Measurements from ENCODE around the gene RNU1-1. TPM values are rescaled to one million over a fixed set of nuclear protein-coding genes. Genes with fewer than 3 reads are reported as not detected.

RNU1-1 gene
- total RNA-seq, 1 experiment from 2014 or later: 832 TPM

Other genes with a start within 250 kb of the RNU1-1 start
- gene FBXO42, start 161.8 kb downstream of the RNU1-1 start, total RNA-seq (2014; rRNA removed; shearing (Covaris generic)): 10.8 and 27.3 TPM in 2 replicates
- gene SZRD1, start 147.0 kb downstream of the RNU1-1 start, total RNA-seq (2014; rRNA removed; shearing (Covaris generic)): 61.0 and 77.7 TPM in 2 replicates
- gene SPATA21, start 76.9 kb downstream of the RNU1-1 start, total RNA-seq (2014; rRNA removed; shearing (Covaris generic)): not detected in 2 replicates
- 113 and 118 TPM in 2 replicates for gene NECAP2, start 73.6 kb downstream of the RNU1-1 start, total RNA-seq (2014; rRNA removed; shearing (Covaris generic))
- gene NBPF1, start 99.3 kb upstream of the RNU1-1 start, total RNA-seq (2014; rRNA removed; shearing (Covaris generic)): 41.5 and 42.2 TPM in 2 replicates
- 306 and 832 TPM in 2 replicates for gene RNU1-3, start 152.7 kb upstream of the RNU1-1 start, total RNA-seq (2014; rRNA removed; shearing (Covaris generic))
- gene RNU1-4, start 226.2 kb upstream of the RNU1-1 start, total RNA-seq (2014; rRNA removed; shearing (Covaris generic)): 306 and 832 TPM in 2 replicates

Data from Daoy (cell line).